ENCODE measurements around the gene ACACB.

The ACACB gene

GRCh38 chr12:109222496-109222895, 106.1 kb downstream of the ACACB start:
- H3K9me3 ChIP-seq: no peaks in the 10 kb centered on the region
- H3K4me3 ChIP-seq (ENCODE audit: low read depth in 1 of 2, low read length in 1 of 2): no peak overlapping the region
- no peak for TF ChIP-seq CTCF (IDR thresholded peaks at IDR 0.05)
- no peaks in the 10 kb centered on the region for H3K4me1 ChIP-seq (ENCODE audit: control insufficient read depth in 1 of 2, insufficient read depth in 1 of 2, low read depth in 1 of 2, low read length in 1 of 2)
- H3K27me3 ChIP-seq: no peaks in the 10 kb centered on the region
- peaks cover 46% of the 10 kb centered on the region for H3K36me3 ChIP-seq
- H3K27ac ChIP-seq: no peak overlapping the region

DNA sequence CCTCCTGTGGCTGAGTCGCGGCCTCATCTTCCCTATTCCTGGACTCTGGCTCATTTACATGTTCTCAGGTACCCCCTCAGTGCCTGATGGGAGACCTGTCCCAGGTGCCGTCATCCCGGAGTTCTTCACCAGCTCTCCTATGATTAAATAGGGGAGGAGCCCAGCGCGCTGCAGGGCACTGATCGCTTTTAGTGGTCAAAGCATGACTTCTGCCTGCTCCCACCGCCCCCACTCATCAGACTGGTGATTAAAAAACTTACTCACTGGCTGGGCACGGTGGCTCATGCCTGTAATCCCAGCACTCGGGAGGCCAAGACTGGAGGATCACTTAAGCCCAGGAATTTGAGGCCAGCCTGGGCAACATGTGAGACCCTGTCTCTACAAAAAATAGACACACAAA, 106.8 kb downstream of the ACACB start:
- H3K36me3 ChIP-seq: peaks cover 44% of the 10 kb centered on the region
- no peaks in the 10 kb centered on the region for H3K27me3 ChIP-seq
- H3K27ac ChIP-seq: no peak overlapping the region
- H3K4me1 ChIP-seq (ENCODE audit: control insufficient read depth in 1 of 2, insufficient read depth in 1 of 2, low read depth in 1 of 2, low read length in 1 of 2): no peaks in the 10 kb centered on the region
- H3K9me3 ChIP-seq: no peaks in the 10 kb centered on the region
- no peak for TF ChIP-seq CTCF (IDR thresholded peaks at IDR 0.05)
- no peak overlapping the region for H3K4me3 ChIP-seq (ENCODE audit: low read depth in 1 of 2, low read length in 1 of 2)

- H3K27ac ChIP-seq: no peak overlapping the region
- no peak overlapping the region for H3K4me3 ChIP-seq (ENCODE audit: low read depth in 1 of 2, low read length in 1 of 2)
- no peaks in the 10 kb centered on the region for H3K4me1 ChIP-seq (ENCODE audit: control insufficient read depth in 1 of 2, insufficient read depth in 1 of 2, low read depth in 1 of 2, low read length in 1 of 2)
- H3K36me3 ChIP-seq: peaks cover 44% of the 10 kb centered on the region
- no peak for TF ChIP-seq CTCF (IDR thresholded peaks at IDR 0.05)
- H3K9me3 ChIP-seq: no peaks in the 10 kb centered on the region
- no peaks in the 10 kb centered on the region for H3K27me3 ChIP-seq
Measured at GRCh38 chr12:109223868-109224267, 107.5 kb downstream of the ACACB start.

DNA sequence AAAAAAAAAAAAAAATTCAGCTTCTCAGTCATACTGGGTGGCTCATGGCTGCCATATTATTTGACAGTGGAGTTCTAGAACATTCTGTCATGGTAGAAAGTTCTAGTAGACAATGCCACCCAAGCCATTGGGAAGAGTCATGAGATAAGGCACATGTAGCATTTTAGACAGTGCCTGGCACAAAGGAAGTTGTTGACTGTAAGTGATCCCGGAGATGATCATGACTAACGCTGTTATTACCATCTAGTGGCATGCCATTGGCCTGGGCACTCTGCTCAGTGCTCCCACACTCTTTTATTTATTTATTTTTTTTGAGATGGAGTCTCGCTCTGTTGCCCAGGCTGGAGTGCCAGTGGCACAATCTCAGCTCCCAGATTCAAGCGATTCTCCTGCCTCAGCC, 112.3 kb downstream of the ACACB start:
- Histone ChIP-seq H3K36me3 (peaks cover 53% of the 10 kb centered on the region), H3K4me1 (ENCODE audit: control insufficient read depth in 1 of 2, insufficient read depth in 1 of 2, low read depth in 1 of 2, low read length in 1 of 2) (no peaks in the 10 kb centered on the region), H3K9me3 (no peaks in the 10 kb centered on the region), H3K27me3 (no peaks in the 10 kb centered on the region), H3K27ac (no peak overlapping the region), H3K4me3 (ENCODE audit: low read depth in 1 of 2, low read length in 1 of 2) (no peak overlapping the region)
- no peak for TF ChIP-seq CTCF (IDR thresholded peaks at IDR 0.05)

GRCh38 chr12:109230193-109230592, 113.8 kb downstream of the ACACB start:
- Histone ChIP-seq H3K4me3 (ENCODE audit: low read depth in 1 of 2, low read length in 1 of 2) (no peak overlapping the region), H3K36me3 (peaks cover 50% of the 10 kb centered on the region)
- no peak for TF ChIP-seq CTCF (IDR thresholded peaks at IDR 0.05)

GRCh38 chr12:109232731-109233130, 116.3 kb downstream of the ACACB start:
- Histone ChIP-seq H3K4me3 (ENCODE audit: low read depth in 1 of 2, low read length in 1 of 2) (no peak overlapping the region), H3K27ac (no peak overlapping the region), H3K9me3 (no peaks in the 10 kb centered on the region), H3K27me3 (no peaks in the 10 kb centered on the region), H3K36me3 (peaks cover 48% of the 10 kb centered on the region), H3K4me1 (ENCODE audit: control insufficient read depth in 1 of 2, insufficient read depth in 1 of 2, low read depth in 1 of 2, low read length in 1 of 2) (no peaks in the 10 kb centered on the region)
- TF ChIP-seq CTCF (IDR thresholded peaks at IDR 0.05): no peak

More at GRCh38 chr12:109230193-109230592, 113.8 kb downstream of the ACACB start:
- no peaks in the 10 kb centered on the region for H3K4me1 ChIP-seq (ENCODE audit: control insufficient read depth in 1 of 2, insufficient read depth in 1 of 2, low read depth in 1 of 2, low read length in 1 of 2)
- H3K9me3 ChIP-seq: no peaks in the 10 kb centered on the region
- no peaks in the 10 kb centered on the region for H3K27me3 ChIP-seq
- no peak overlapping the region for H3K27ac ChIP-seq

Data from neutrophil (primary cell).